HUDEP-2 (cell line): ENCODE measurements around the gene MLLT3.

Experiments
- DNase-seq, 76 experiments: peaks; one replicate each; lab custom pipeline; 2025; ENCODE audit not compliant: unreplicated experiment in 76 of 76; lab: John Stamatoyannopoulos, UW

MLLT3 gene

GRCh38 chr9:20622330-20623020 lies at the start of gene MLLT3:
MLLT3 (minus strand) TSS chr9:20622499.
- DNase-seq, result peak in 74 of 76 experiments; percentile 38 to 94 (median 88)

- DNase-seq, result no peak
These were observed 49.3 kb upstream of the MLLT3 start for GRCh38 chr9:20671635-20672034.

- no peak for DNase-seq
These were observed 48.1 kb upstream of the MLLT3 start for GRCh38 chr9:20670395-20670794.

- no peak for DNase-seq
These were observed 42.2 kb upstream of the MLLT3 start for GRCh38 chr9:20664501-20664900.

- no peak for DNase-seq
These were observed 40.8 kb upstream of the MLLT3 start for GRCh38 chr9:20663133-20663532.

GRCh38 chr9:20662156-20662555 lies 39.9 kb upstream of the MLLT3 start:
- DNase-seq, result no peak

GRCh38 chr9:20659474-20659967 lies 37.2 kb upstream of the MLLT3 start:
- no peak for DNase-seq

- no peak for DNase-seq
These were observed 36.6 kb upstream of the MLLT3 start for GRCh38 chr9:20658677-20659473.

- peak in 3 of 76 experiments; percentile 10 to 15 (median 14) for DNase-seq
These were observed 36.0 kb upstream of the MLLT3 start for GRCh38 chr9:20658246-20658667.

GRCh38 chr9:20651939-20652338 lies 29.6 kb upstream of the MLLT3 start:
- no peak for DNase-seq

- DNase-seq, result no peak
These were observed 28.5 kb upstream of the MLLT3 start for GRCh38 chr9:20650750-20651299.

GRCh38 chr9:20650313-20650712 lies 28.0 kb upstream of the MLLT3 start:
- no peak for DNase-seq

- DNase-seq, result no peak
These were observed 27.1 kb upstream of the MLLT3 start for GRCh38 chr9:20649381-20649780.

- no peak for DNase-seq
These were observed 24.4 kb upstream of the MLLT3 start for GRCh38 chr9:20646656-20647055.

- DNase-seq, result no peak
These were observed 21.4 kb upstream of the MLLT3 start for GRCh38 chr9:20643660-20644059.

- DNase-seq, result peak in 7 of 76 experiments; percentile 10 to 27 (median 21)
These were observed 19.7 kb upstream of the MLLT3 start for GRCh38 chr9:20642045-20642444.

- DNase-seq, result peak in 65 of 76 experiments; percentile 9 to 76 (median 45)
These were observed 18.3 kb upstream of the MLLT3 start for GRCh38 chr9:20640331-20641187.

GRCh38 chr9:20636888-20637440 lies 14.7 kb upstream of the MLLT3 start:
- DNase-seq, result peak in 1 of 76 experiments; percentile 1

- DNase-seq, result no peak
These were observed 12.6 kb upstream of the MLLT3 start for GRCh38 chr9:20634895-20635294.

- no peak for DNase-seq
These were observed 10.4 kb upstream of the MLLT3 start for GRCh38 chr9:20632705-20633104.
